ENCODE data around the gene MEGF6. TPM values are rescaled to one million over a fixed set of nuclear protein-coding genes. Genes with fewer than 3 reads are reported as not detected.

The MEGF6 gene
- total and polyA plus RNA-seq, 9 of the 15 experiments (the other 6 are each of a cell fraction or from before 2014, with no cell fraction given), result 0.03 to 1.7 (median 0.24) TPM; not detected in 3

DNA sequence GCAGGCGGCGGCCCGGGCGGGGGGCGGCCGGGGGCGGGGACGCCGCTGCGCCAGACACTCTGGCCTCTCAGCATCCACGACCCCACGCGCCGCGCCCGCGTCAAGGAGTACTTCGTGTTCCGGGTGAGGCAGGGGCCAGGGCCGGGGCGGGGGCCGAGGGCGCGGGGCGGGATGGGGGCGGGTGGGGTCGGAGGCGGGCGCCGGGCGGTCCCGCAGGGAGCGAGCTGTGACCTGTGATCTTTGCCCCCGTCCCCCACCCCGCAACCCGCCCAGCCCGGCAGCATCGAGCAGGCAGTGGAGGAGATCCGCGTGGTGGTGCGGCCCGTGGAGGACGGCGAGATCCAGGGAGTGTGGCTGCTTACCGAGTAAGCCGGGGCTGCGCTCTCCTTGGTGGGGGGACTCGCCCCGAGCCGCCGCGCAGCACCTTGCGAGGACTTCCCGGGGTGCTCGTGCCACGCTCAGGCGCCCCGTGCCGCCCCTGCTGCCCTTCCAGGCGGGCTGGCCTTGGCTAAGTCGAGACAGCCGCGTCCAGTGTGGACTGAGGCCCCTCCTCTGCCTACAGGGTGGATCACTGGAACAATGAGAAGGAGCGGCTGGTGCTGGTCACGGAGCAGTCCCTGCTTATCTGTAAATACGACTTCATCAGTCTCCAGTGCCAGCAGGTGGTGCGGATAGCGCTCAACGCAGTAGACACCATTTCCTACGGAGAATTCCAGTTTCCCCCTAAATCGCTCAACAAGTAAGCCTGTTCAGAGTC, 14.0 kb upstream of the MEGF6 start (continued):
- TF ChIP-seq, protein P1, sequence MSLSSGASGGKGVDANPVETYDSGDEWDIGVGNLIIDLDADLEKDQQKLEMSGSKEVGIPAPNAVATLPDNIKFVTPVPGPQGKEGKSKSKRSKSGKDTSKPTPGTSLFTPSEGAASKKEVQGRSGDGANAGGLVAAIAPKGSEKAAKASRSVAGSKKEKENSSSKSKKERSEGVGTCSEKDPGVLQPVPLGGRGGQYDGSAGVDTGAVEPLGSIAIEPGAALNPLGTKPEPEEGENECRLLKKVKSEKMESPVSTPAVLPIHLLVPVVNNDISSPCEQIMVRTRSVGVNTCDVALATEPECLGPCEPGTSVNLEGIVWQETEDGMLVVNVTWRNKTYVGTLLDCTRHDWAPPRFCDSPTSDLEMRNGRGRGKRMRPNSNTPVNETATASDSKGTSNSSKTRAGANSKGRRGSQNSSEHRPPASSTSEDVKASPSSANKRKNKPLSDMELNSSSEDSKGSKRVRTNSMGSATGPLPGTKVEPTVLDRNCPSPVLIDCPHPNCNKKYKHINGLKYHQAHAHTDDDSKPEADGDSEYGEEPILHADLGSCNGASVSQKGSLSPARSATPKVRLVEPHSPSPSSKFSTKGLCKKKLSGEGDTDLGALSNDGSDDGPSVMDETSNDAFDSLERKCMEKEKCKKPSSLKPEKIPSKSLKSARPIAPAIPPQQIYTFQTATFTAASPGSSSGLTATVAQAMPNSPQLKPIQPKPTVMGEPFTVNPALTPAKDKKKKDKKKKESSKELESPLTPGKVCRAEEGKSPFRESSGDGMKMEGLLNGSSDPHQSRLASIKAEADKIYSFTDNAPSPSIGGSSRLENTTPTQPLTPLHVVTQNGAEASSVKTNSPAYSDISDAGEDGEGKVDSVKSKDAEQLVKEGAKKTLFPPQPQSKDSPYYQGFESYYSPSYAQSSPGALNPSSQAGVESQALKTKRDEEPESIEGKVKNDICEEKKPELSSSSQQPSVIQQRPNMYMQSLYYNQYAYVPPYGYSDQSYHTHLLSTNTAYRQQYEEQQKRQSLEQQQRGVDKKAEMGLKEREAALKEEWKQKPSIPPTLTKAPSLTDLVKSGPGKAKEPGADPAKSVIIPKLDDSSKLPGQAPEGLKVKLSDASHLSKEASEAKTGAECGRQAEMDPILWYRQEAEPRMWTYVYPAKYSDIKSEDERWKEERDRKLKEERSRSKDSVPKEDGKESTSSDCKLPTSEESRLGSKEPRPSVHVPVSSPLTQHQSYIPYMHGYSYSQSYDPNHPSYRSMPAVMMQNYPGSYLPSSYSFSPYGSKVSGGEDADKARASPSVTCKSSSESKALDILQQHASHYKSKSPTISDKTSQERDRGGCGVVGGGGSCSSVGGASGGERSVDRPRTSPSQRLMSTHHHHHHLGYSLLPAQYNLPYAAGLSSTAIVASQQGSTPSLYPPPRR (CRISPR knock-in tag; IDR thresholded peaks at IDR 0.05; ENCODE audit: borderline replicate concordance), result no peak
- TF ChIP-seq ZNF785 (CRISPR knock-in tag; IDR thresholded peaks at IDR 0.05) (no peak), RFX5 (IDR thresholded peaks at IDR 0.05; ENCODE audit: low read depth, low read length) (no peak), BMI1 (IDR thresholded peaks at IDR 0.05; ENCODE audit: low read length) (no peak), SLC30A9 (CRISPR knock-in tag; IDR thresholded peaks at IDR 0.05) (no peak), ARID2 (IDR thresholded peaks at IDR 0.05) (no peak), POLR2AphosphoS5 (IDR thresholded peaks at IDR 0.05; ENCODE audit: control insufficient read depth, insufficient read depth, low read depth, low read length) (peak; percentile 65), STAT5B (CRISPR knock-in tag; IDR thresholded peaks at IDR 0.05) (no peak)
- TF ChIP-seq, protein P2, sequence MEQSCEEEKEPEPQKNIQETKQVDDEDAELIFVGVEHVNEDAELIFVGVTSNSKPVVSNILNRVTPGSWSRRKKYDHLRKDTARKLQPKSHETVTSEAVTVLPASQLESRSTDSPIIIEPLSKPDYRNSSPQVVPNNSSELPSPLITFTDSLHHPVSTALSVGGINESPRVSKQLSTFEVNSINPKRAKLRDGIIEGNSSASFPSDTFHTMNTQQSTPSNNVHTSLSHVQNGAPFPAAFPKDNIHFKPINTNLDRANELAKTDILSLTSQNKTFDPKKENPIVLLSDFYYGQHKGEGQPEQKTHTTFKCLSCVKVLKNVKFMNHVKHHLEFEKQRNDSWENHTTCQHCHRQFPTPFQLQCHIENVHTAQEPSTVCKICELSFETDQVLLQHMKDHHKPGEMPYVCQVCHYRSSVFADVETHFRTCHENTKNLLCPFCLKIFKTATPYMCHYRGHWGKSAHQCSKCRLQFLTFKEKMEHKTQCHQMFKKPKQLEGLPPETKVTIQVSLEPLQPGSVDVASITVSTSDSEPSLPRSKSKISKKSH (CRISPR knock-in tag; IDR thresholded peaks at IDR 0.05), result no peak
- TF ChIP-seq, protein P3, sequence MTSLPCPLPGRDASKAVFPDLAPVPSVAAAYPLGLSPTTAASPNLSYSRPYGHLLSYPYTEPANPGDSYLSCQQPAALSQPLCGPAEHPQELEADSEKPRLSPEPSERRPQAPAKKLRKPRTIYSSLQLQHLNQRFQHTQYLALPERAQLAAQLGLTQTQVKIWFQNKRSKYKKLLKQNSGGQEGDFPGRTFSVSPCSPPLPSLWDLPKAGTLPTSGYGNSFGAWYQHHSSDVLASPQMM (CRISPR knock-in tag; IDR thresholded peaks at IDR 0.05), result no peak
- TF ChIP-seq, protein P4, sequence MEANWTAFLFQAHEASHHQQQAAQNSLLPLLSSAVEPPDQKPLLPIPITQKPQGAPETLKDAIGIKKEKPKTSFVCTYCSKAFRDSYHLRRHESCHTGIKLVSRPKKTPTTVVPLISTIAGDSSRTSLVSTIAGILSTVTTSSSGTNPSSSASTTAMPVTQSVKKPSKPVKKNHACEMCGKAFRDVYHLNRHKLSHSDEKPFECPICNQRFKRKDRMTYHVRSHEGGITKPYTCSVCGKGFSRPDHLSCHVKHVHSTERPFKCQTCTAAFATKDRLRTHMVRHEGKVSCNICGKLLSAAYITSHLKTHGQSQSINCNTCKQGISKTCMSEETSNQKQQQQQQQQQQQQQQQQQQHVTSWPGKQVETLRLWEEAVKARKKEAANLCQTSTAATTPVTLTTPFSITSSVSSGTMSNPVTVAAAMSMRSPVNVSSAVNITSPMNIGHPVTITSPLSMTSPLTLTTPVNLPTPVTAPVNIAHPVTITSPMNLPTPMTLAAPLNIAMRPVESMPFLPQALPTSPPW (CRISPR knock-in tag; IDR thresholded peaks at IDR 0.05), result peak; percentile 28; the same call in 1 of the 2 replicates
- TF ChIP-seq, protein P5, sequence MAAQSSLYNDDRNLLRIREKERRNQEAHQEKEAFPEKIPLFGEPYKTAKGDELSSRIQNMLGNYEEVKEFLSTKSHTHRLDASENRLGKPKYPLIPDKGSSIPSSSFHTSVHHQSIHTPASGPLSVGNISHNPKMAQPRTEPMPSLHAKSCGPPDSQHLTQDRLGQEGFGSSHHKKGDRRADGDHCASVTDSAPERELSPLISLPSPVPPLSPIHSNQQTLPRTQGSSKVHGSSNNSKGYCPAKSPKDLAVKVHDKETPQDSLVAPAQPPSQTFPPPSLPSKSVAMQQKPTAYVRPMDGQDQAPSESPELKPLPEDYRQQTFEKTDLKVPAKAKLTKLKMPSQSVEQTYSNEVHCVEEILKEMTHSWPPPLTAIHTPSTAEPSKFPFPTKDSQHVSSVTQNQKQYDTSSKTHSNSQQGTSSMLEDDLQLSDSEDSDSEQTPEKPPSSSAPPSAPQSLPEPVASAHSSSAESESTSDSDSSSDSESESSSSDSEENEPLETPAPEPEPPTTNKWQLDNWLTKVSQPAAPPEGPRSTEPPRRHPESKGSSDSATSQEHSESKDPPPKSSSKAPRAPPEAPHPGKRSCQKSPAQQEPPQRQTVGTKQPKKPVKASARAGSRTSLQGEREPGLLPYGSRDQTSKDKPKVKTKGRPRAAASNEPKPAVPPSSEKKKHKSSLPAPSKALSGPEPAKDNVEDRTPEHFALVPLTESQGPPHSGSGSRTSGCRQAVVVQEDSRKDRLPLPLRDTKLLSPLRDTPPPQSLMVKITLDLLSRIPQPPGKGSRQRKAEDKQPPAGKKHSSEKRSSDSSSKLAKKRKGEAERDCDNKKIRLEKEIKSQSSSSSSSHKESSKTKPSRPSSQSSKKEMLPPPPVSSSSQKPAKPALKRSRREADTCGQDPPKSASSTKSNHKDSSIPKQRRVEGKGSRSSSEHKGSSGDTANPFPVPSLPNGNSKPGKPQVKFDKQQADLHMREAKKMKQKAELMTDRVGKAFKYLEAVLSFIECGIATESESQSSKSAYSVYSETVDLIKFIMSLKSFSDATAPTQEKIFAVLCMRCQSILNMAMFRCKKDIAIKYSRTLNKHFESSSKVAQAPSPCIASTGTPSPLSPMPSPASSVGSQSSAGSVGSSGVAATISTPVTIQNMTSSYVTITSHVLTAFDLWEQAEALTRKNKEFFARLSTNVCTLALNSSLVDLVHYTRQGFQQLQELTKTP (IDR thresholded peaks at IDR 0.05; ENCODE audit: low read depth in 1 of 2, partially characterized antibody in 2 of 2), result no peak
- TF ChIP-seq, protein P6, sequence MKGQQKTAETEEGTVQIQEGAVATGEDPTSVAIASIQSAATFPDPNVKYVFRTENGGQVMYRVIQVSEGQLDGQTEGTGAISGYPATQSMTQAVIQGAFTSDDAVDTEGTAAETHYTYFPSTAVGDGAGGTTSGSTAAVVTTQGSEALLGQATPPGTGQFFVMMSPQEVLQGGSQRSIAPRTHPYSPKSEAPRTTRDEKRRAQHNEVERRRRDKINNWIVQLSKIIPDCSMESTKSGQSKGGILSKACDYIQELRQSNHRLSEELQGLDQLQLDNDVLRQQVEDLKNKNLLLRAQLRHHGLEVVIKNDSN (CRISPR knock-in tag; IDR thresholded peaks at IDR 0.05), result no peak; the same call in 1 of the 2 replicates

Data from K562 (cell line).